Mucosa of rectum (tissue), 2 donors: ENCODE measurements around the gene ADGRB2.

ENCODE experiments used
- H3K27ac ChIP-seq, 2 donors: one replicate each; pipeline ENCODE4 v1.7.0; 2013; ENCODE audit warnings: inconsistent platforms in 2 of 2, low read depth in 2 of 2, low read length in 2 of 2
- H3K27me3 ChIP-seq, 2 donors: one replicate each; pipeline ENCODE4 v1.7.0; 2013; ENCODE audit warnings: low read length in 2 of 2; ENCODE audit not compliant: control insufficient read depth in 2 of 2, insufficient read depth in 2 of 2
- H3K36me3 ChIP-seq, 2 donors: one replicate each; pipeline ENCODE4 v1.7.0; 2013; ENCODE audit warnings: low read length in 2 of 2; ENCODE audit not compliant: control insufficient read depth in 2 of 2, insufficient read depth in 2 of 2
- H3K4me1 ChIP-seq, 2 donors: one replicate each; pipeline ENCODE4 v1.7.0; 2013; ENCODE audit warnings: low read length in 2 of 2, mild to moderate bottlenecking in 1 of 2; ENCODE audit not compliant: control insufficient read depth in 2 of 2, insufficient read depth in 2 of 2
- H3K4me3 ChIP-seq, 2 donors: one replicate each; pipeline ENCODE4 v1.7.0; 2013; ENCODE audit warnings: low read length in 2 of 2
- H3K9ac ChIP-seq, 2 donors: one replicate each; pipeline ENCODE4 v1.7.0; 2013; ENCODE audit warnings: low read length in 2 of 2, low read depth in 1 of 2, mild to moderate bottlenecking in 1 of 2
- H3K9me3 ChIP-seq, 2 donors: one replicate each; pipeline ENCODE4 v1.7.0; 2013; ENCODE audit warnings: low read length in 2 of 2; ENCODE audit not compliant: control insufficient read depth in 2 of 2
- donor health status: healthy.
- donor health status: Normal muscosa, but diverticular disease.

ADGRB2 gene

DNA sequence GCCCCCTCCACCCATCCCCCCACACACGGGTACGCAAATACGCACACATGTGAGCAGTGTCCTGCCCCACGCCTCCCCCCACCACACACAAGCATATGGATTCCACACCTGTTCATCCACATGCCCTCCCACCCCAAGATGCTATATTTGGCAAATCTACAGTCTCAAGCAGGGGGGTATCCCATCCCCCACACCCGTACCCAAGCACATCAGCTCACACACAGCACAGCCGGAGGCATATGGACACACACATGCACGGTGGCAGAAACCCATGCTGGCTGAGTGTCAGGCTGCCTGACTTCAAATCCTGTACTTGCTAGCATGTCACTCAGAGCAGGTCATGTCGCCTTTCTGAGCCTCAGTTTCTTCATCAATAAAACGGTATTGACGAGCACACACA is 70.9 kb downstream of the ADGRB2 start:
- Histone ChIP-seq H3K9me3 (no peaks in the 10 kb centered on the region), H3K27me3 (no peaks in the 10 kb centered on the region), H3K36me3 (peaks cover 2 to 3% of the 10 kb centered on the region in 2 donors), H3K9ac (no peak overlapping the region), H3K4me3 (no peak overlapping the region), H3K4me1 (peaks cover 0 to 5% of the 10 kb centered on the region in 2 donors), H3K27ac (no peak overlapping the region)

DNA sequence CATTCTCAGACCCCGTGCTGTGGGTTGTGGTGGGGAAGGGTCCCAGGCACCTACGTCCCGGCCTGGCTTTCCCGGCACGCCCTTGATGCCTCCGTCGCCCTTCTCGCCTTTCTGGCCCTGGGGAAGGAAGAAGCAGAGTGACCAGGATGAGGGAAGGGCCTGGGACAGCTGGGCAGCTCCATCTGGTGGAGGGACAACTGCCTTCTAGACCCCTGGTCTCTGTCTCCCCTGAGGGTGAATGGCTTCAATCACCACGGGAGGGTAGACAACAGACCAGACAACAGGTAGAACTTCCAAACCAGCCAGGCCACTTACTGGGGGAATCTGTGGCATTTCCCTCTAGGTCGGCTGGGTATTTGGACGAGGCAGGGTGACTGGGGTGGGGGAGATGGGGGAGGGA is 72.2 kb downstream of the ADGRB2 start:
- Histone ChIP-seq H3K36me3 (no peaks in the 10 kb centered on the region), H3K9me3 (no peaks in the 10 kb centered on the region), H3K27ac (no peak overlapping the region), H3K27me3 (no peaks in the 10 kb centered on the region), H3K4me3 (no peak overlapping the region), H3K9ac (no peak overlapping the region), H3K4me1 (peaks cover 0 to 5% of the 10 kb centered on the region in 2 donors)

DNA sequence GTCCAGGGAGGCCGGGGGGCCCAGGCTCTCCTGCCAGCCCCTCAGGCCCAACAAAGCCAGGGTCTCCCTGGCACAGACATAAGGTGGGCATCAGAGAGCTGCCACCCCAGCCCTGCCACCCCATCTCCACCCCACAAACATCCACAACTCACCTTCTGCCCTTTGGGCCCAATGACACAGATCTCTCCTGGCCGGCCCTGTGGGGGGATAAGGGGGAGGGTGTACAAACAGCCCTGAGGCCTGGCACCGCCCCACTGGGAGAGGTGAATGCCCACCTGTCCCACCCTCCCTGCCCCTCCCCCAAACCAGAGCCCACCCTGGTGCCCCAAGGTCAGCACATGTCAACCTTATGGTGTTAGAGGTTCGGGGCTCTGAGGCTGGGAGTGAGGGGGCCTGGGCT is 72.7 kb downstream of the ADGRB2 start:
- no peak overlapping the region for H3K9ac ChIP-seq
- no peaks in the 10 kb centered on the region for H3K9me3 ChIP-seq
- H3K4me1 ChIP-seq: peaks cover 0 to 5% of the 10 kb centered on the region in 2 donors
- H3K36me3 ChIP-seq: no peaks in the 10 kb centered on the region
- H3K4me3 ChIP-seq: no peak overlapping the region
- H3K27ac ChIP-seq: no peak overlapping the region
- no peaks in the 10 kb centered on the region for H3K27me3 ChIP-seq

DNA sequence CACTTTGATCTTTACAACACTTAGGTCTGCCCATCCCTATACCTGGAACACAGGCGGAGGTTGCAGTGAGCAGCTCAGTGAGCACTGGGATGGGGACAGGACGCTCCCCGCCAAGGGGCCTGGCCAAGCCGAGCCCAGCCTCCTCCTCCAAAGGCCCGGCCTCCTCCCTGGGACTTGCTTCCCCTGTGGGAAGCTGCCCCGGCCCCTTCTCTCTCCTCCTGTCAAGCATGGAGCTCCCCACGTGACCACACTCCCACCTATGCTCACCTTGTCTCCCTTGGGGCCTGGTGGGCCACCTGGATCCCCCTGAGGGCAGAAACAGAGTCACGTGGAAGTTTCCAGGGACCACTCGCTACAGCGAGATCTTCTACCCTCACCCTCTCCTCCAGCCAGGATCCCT is 73.2 kb downstream of the ADGRB2 start:
- Histone ChIP-seq H3K9ac (no peak overlapping the region), H3K27ac (no peak overlapping the region), H3K9me3 (no peaks in the 10 kb centered on the region), H3K4me3 (no peak overlapping the region), H3K27me3 (no peaks in the 10 kb centered on the region), H3K4me1 (peaks cover 0 to 5% of the 10 kb centered on the region in 2 donors), H3K36me3 (no peaks in the 10 kb centered on the region)

DNA sequence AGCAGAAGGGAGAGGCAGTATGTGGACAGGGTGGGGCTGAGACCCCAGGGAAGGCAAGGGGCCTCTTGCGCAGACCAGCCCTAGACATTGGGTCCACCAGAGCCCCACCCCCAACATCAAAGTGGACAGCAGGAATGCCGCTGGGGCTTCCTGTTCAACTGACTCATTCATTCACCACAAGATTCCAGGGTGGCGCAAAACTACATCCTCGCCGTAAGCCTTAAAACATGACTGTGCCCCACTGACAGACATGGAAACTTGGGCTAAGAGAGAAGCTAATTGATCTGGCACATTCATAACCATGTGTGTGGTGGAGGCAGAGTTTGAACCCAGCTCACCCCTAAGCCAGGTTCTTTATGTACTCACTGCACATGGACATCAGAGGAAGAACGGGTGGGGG is 74.3 kb downstream of the ADGRB2 start:
- H3K9ac ChIP-seq: no peak overlapping the region
- H3K36me3 ChIP-seq: no peaks in the 10 kb centered on the region
- H3K9me3 ChIP-seq: no peaks in the 10 kb centered on the region
- H3K27me3 ChIP-seq: no peaks in the 10 kb centered on the region
- no peak overlapping the region for H3K27ac ChIP-seq
- H3K4me1 ChIP-seq: peaks cover 0 to 5% of the 10 kb centered on the region in 2 donors
- H3K4me3 ChIP-seq: no peak overlapping the region

DNA sequence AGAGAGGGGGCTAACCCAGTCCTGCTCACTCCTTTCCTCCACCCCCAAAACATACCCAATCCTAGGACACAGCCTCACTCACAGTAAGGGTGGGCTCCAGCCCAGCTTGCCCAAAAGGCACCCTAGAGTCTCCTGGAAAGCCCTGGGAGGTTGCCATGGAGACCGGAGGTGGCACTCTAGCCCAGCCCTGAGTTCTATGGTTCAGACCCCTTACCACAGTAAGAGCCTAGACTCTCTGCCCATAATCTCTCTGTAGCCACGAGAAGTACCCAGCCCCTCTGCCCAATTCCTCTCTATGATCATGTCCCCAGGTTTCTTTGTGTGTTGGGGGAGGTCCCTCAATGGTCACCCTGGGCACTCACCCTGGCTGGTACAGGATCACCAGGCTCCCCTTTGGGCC is 74.8 kb downstream of the ADGRB2 start:
- Histone ChIP-seq H3K4me3 (no peak overlapping the region), H3K9ac (no peak overlapping the region), H3K27me3 (no peaks in the 10 kb centered on the region), H3K36me3 (no peaks in the 10 kb centered on the region), H3K27ac (no peak overlapping the region), H3K4me1 (peaks cover 0 to 5% of the 10 kb centered on the region in 2 donors), H3K9me3 (no peaks in the 10 kb centered on the region)

DNA sequence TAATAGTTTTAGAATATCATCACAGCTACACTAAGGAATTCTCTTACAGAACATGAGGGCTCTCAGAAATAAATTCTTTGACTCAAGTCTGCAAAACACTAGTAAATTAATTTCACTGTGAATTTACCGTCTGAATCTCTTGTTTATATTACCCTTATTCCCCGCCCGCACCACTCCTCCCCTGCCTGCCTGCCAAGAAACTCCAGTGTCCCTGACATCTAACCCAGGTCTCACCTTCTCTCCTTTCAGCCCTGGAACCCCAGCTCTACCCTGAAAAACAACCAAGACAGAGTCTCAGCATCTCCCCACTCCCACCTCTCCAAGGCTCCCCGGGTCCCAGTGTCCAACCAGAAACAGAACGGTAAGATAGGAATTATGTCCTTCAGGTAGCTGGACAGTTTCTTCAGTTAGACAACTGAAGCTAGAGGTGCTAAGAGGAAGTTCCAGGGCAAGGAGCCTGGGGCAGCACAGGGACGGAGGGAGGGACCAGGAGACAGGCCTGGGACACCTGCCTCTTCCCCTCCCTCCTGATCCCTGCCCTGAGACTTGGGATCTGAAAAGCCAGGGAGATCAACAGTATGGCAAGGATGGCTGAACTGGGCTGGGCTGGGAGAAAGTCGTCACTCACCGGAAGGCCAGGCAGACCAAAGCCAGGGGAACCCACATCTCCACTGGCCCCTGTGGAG is 75.8 kb downstream of the ADGRB2 start:
- Histone ChIP-seq H3K27me3 (no peaks in the 10 kb centered on the region), H3K9me3 (no peaks in the 10 kb centered on the region), H3K4me1 (peaks cover 0 to 7% of the 10 kb centered on the region in 2 donors), H3K27ac (no peak overlapping the region), H3K9ac (no peak overlapping the region), H3K36me3 (no peaks in the 10 kb centered on the region), H3K4me3 (no peak overlapping the region)

DNA sequence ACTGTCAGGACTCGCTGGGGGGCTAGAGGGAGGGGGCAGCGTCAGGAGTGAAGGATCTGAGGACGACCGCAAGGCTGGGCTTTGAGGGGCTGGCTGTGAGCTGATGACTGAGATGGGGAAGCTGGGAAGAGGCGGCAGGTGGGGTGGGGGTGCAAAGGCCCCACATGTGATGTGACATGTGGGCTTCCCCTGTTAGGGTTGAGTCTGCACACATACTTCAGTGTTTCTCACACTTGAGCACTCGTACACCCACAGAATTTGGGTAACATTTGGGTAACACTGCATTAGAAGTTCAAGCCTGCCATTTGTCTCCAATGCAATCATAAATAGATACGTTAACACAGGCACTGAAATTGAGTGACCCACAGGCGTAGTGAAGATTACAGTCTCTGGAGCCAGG is 76.5 kb downstream of the ADGRB2 start:
- no peak overlapping the region for H3K27ac ChIP-seq
- no peak overlapping the region for H3K4me3 ChIP-seq
- no peaks in the 10 kb centered on the region for H3K27me3 ChIP-seq
- H3K36me3 ChIP-seq: no peaks in the 10 kb centered on the region
- H3K4me1 ChIP-seq: peaks cover 0 to 7% of the 10 kb centered on the region in 2 donors
- H3K9ac ChIP-seq: no peak overlapping the region
- no peaks in the 10 kb centered on the region for H3K9me3 ChIP-seq

DNA sequence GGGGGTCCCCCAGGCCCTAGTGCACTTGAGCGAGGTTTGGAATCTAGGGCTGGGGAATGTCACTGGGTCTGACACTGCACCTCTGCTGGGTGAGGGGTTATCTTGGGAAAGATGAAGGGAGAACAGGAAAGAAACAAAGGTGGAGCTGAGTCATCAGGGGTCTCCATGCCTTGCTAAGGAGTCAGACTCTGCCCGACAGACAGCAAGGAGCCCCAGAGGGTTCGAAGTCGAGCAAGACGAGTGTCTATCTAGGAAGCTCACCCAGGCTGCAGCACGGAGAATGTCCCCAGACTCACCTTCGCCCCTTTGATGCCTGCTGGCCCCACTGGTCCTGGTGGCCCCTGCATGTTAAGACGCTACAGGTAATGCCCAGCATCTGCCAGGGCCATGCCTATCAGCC is 78.3 kb downstream of the ADGRB2 start:
- Histone ChIP-seq H3K9me3 (no peaks in the 10 kb centered on the region), H3K9ac (no peak overlapping the region), H3K4me1 (peaks cover 0 to 7% of the 10 kb centered on the region in 2 donors), H3K27ac (no peak overlapping the region), H3K4me3 (no peak overlapping the region), H3K27me3 (no peaks in the 10 kb centered on the region), H3K36me3 (no peaks in the 10 kb centered on the region)

DNA sequence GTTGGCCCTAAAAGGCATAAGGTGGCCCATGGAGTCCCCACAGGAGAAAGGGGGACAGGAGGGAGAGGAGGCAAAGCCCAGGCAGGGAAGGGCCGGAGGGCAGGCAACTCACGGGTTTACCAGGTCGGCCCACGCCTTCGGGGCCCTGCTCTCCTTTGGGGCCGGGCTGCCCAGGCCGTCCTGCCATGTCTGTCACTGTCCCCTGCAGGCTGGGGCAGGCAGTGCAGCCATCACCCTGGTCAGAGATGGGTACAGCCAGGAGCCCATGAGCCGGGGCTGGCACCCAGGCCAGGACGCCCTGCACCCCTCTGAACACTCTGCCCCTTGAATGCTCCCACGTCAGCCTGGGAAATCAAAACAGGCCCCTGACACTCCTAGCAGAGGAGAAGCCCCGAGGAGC is 80.1 kb downstream of the ADGRB2 start:
- no peak overlapping the region for H3K9ac ChIP-seq
- no peak overlapping the region for H3K27ac ChIP-seq
- no peaks in the 10 kb centered on the region for H3K27me3 ChIP-seq
- peaks cover 0 to 7% of the 10 kb centered on the region in 2 donors for H3K4me1 ChIP-seq
- no peaks in the 10 kb centered on the region for H3K36me3 ChIP-seq
- no peaks in the 10 kb centered on the region for H3K9me3 ChIP-seq
- H3K4me3 ChIP-seq: no peak overlapping the region
